IPS-18a (cell line): ENCODE data around the gene IP6K1.

ENCODE experiments used
- H3K27ac ChIP-seq: one replicate; pipeline ENCODE4 v1.5.1; 2013; ENCODE audit warnings: low read length
- H3K27me3 ChIP-seq: one replicate; pipeline ENCODE4 v1.6.1; 2013; ENCODE audit warnings: mild to moderate bottlenecking, low read length; ENCODE audit not compliant: control insufficient read depth, insufficient read depth
- H3K36me3 ChIP-seq: one replicate; pipeline ENCODE4 v1.6.1; 2013; ENCODE audit warnings: low read depth, low read length; ENCODE audit not compliant: control insufficient read depth
- H3K4me1 ChIP-seq: one replicate; pipeline ENCODE4 v1.6.1; 2013; ENCODE audit warnings: low read depth, low read length; ENCODE audit not compliant: control insufficient read depth
- H3K4me3 ChIP-seq: one replicate; pipeline ENCODE4 v1.5.1; 2013; ENCODE audit warnings: low read length
- H3K9ac ChIP-seq: one replicate; pipeline ENCODE4 v1.6.1; 2013; ENCODE audit warnings: mild to moderate bottlenecking, low read length, moderate library complexity
- H3K9me3 ChIP-seq: one replicate; pipeline ENCODE4 v1.6.1; 2013; ENCODE audit warnings: low read depth, low read length; ENCODE audit not compliant: control insufficient read depth

Gene IP6K1

DNA sequence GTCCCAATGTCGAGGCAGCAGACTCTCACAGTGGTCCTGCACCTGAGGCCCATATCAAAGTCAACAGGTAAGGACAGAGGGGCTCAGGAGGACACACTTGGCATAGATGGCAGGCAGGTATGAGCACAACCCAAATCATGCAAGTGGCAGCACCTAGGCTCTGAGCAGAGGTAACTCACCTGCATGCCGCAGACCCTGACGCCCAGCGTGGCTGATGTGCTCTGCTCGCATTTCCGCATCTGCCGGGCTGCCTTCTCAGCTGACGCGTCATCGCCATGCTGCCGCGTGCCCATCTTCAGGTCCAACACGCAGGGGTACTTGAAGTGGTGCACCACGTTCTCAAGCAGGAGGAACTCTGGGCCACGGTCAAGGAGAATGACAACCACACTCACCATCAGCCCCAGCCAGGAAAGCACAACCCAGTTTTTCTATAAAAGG lies 58.4 kb downstream of the IP6K1 start:
- peaks cover 1% of the 10 kb centered on the region for H3K4me1 ChIP-seq
- H3K9ac ChIP-seq = no peak overlapping the region
- no peaks in the 10 kb centered on the region for H3K9me3 ChIP-seq
- no peak overlapping the region for H3K27ac ChIP-seq
- H3K36me3 ChIP-seq = peaks cover 27% of the 10 kb centered on the region
- H3K4me3 ChIP-seq = no peak overlapping the region
- H3K27me3 ChIP-seq = no peaks in the 10 kb centered on the region

DNA sequence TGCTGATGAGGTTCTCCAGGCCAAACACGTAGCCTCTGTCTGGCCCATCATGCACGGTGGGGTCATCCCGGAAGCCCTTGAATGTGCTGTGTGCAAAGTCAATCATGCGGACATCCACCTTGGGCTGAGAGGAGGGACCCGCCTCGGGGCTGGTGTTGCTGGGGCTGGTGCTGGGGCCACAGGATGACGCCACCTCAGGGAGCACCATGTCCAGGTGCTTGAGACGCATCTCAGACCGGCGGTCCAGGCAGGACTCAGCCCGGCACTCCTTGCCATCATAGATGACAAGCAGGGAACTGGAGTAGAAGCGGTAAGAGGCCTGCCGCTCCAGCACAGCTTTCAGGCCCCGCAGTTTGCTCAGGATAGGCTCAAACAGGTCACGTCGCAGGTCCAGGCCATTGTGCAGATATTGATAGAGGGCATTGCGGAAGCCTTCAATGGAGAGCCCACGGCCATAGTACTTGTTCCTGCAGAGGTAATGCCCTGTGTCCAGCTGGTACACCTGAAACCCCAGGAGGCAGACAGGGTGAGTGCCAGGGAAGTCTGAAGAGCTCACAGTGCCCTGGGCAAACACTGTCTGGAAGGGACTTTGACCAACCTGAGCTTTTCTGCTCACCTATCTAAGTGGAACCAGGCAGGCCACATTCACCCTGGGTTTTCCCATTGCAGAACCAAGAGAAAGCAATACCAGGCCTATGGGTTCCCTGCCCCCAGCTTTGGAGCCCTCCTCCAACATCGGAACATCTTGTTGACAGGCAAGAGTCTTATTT lies 59.0 kb downstream of the IP6K1 start:
- Histone ChIP-seq H3K36me3 (peaks cover 21% of the 10 kb centered on the region), H3K9ac (no peak overlapping the region)

DNA sequence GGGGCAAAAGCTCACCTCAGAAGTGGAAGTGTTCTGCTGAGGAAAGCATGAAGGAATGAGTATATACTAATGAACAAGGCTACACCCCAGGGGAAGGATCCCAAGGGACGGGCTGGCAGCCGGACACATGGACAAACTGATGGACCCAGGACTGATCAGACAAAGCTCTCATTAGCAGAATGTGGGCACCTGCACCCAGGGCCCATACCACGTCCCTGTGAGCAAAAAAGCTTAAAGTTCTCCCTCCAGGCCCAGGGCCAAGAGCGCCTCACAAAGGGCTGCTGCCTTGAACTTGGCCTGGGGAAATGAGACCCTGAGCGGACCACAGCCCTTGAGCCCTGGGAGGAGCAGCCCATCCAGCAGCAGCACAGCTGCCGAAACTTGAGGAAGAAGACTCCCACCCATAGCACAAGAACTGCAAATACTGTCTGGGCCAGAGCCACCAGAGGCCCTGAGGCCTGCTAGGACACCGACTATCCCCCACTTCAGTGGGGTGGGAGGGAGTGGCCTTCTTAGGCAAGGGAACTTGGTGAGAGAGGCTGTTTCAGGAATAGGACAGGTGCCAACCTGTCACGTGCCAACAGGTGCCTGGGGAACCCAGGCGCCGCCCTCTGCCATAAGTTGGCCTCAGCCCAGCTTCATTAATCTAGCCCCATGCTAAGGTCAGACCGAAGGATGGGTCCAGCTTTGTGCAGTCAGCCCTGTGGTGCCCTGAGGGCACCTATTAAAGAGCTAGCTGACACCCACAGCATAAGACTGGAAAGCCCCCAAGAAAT lies 60.2 kb downstream of the IP6K1 start:
- peaks cover 4% of the 10 kb centered on the region for H3K4me1 ChIP-seq
- H3K27me3 ChIP-seq = no peaks in the 10 kb centered on the region
- no peak overlapping the region for H3K27ac ChIP-seq
- no peak overlapping the region for H3K4me3 ChIP-seq
- no peaks in the 10 kb centered on the region for H3K9me3 ChIP-seq
- H3K9ac ChIP-seq = no peak overlapping the region
- H3K36me3 ChIP-seq = peaks cover 22% of the 10 kb centered on the region

More for the DNA sequence above, 59.0 kb downstream of the IP6K1 start:
- Histone ChIP-seq H3K27ac (no peak overlapping the region), H3K4me1 (peaks cover 4% of the 10 kb centered on the region), H3K9me3 (no peaks in the 10 kb centered on the region), H3K4me3 (no peak overlapping the region), H3K27me3 (no peaks in the 10 kb centered on the region)

DNA sequence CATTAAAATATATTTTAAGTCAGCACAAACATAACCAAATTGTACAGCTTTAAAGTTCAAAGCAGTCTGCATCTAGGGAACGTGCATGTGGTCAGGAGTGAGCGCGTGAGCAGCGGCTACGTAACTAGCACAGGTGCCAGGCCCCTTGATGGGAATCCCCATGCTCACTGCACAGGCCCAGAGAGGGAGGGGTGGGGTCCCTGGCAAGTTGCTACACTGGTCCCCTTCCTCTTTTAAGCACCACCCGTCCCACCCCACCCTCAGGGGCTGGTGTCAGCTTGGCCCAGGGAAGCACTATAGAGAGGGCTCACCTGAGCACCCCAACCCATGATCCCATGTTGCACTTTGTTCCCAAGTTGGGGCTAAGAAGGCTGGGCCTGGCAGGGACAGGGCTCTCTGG lies 61.8 kb downstream of the IP6K1 start:
- no peaks in the 10 kb centered on the region for H3K9me3 ChIP-seq
- peaks cover 26% of the 10 kb centered on the region for H3K36me3 ChIP-seq
- peak overlapping the region; percentile 86 for H3K9ac ChIP-seq
- H3K27ac ChIP-seq = peak overlapping the region; percentile 59
- peaks cover 4% of the 10 kb centered on the region for H3K4me1 ChIP-seq
- H3K27me3 ChIP-seq = no peaks in the 10 kb centered on the region
- H3K4me3 ChIP-seq = peak overlapping the region; percentile 97

DNA sequence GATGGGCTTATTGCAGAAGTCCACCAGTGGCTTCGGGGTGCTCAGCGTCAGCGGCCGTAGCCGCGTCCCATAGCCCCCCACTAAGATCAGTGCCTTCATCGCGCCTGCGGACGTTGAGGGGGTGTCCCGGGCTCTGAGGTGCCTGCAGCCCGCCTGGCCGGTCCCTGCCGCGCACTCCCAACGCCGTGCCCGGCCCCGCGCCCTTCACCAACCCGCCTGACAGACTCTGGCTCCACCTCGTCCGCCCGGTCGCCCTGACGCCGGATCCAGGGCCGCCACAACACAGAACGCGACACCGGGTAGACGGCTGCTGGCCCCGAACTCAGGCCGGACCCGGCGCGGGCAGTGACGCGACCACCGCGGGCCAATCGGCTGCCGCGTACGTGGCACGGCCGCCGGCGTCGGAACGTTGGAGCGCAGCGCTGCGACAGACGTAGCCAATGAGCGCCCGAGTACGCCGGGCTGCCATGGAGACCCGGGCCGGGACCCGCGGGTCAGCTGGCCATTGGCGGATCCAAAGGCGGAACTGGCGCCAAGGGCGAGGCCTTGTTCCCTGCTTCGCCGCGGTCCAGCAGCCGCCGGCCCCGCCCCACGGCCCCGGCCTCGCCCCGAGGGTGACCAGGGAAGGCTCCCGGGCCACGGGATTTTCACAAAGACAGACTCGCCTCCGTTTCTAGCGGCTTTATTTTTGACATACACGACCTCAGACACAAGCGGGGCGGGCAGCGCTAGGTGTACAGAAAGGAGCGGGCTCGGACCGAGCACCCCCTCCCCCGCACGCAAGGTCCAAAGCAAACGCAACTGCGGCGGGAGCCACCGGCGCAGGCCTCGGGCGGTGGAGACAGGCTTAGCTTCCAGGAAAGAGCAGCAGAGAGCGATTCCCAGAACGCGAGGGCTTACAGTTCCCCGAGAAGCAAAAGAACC lies 62.5 kb downstream of the IP6K1 start, which contains the start of gene GMPPB:
Gene GMPPB, minus strand, starts transcription at position 324 of the 924 bp plus-strand sequence. Its CDS starts 225 bp downstream, at position 99.
- H3K36me3 ChIP-seq = peaks cover 26% of the 10 kb centered on the region
- peak within 1 kb of the TSS; percentile 86 for H3K9ac ChIP-seq
- H3K4me3 ChIP-seq = peak within 1 kb of the TSS; percentile 97
- H3K4me1 ChIP-seq = peaks cover 6% of the 10 kb centered on the region
- no peaks in the 10 kb centered on the region for H3K9me3 ChIP-seq
- peak within 1 kb of the TSS; percentile 59 for H3K27ac ChIP-seq
- H3K27me3 ChIP-seq = no peaks in the 10 kb centered on the region

DNA sequence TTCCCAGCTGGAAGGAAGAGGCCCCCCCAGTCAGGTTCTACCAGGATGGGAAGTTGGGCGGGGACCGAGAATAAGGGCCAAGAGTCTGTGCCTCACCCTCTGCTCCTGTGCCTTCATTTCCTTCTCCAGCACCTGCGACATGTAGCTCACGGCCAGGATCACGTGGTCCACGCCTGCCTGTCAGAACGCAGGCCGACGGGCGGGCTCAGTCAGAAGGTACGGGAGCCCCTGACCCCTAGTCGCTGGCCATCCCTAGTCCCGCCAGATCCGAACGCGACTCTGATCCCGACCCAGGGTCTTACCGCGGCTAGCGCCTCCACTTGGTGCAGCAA lies 63.1 kb downstream of the IP6K1 start:
- Histone ChIP-seq H3K4me3 (peak overlapping the region; percentile 97), H3K4me1 (peaks cover 8% of the 10 kb centered on the region), H3K36me3 (peaks cover 26% of the 10 kb centered on the region), H3K9ac (peak overlapping the region; percentile 84), H3K27ac (no peak overlapping the region), H3K9me3 (no peaks in the 10 kb centered on the region), H3K27me3 (no peaks in the 10 kb centered on the region)

DNA sequence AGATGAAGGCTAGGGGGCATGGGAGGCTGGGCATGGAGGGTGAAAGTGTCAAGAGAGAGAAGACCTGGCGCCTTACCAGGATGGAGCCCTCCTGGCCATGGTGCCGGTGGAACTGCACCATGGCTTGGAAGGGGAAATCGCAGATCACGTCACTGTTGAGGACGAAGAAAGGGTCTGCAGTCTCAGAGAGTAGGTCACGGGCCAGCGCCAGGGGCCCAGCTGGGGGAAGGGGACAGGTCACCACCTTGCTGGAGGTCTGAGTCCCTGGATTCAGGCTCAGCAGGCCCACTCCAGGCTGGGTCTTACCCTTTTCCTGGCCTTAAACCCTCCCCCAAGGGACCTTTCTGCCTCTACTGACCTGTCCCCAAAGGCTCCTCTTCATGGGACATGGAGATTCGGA lies 63.4 kb downstream of the IP6K1 start:
- Histone ChIP-seq H3K9me3 (no peaks in the 10 kb centered on the region), H3K4me1 (peaks cover 8% of the 10 kb centered on the region), H3K9ac (peak overlapping the region; percentile 84), H3K27ac (no peak overlapping the region), H3K36me3 (peaks cover 23% of the 10 kb centered on the region), H3K4me3 (peak overlapping the region; percentile 97), H3K27me3 (no peaks in the 10 kb centered on the region)

DNA sequence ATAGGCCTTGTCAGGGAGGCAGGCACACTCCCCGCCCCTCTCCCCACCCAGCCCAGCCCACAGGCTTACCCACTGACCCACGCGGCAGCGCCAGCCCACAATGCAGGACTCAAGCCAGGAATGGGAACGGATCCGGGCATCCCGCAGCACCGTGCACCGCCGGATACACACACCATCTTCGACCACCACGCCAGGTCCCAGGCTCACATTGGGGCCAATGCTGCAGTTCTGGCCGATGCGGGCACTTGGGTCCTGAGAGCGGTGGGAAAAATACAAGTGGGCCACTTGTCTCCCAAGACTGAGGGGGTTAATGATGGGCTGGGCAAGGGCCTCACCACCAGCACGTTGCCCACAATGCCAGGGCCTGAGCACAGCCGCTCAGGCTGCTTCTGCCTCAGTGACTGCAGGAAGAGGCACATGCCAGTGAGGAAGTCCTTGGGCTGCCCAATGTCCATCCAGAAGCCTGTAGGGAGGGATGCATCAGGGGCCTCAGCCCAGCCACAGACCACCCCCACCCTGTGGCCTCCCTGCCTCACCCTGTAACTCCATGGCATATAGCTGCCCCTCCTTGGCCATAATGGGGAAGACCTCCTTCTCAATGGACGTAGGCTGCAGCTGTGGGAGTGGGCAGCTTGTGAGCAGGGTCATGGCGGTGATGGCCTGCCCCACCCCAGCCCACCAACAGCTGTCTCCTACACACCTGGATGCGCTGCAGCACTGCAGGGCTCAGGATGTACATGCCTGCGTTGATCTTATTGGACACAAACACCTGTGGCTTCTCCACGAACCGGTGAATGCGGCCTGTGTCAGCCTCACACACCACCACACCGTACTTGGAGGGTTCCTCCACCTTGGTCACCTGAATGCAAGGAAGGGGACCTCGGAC lies 64.2 kb downstream of the IP6K1 start:
- Histone ChIP-seq H3K36me3 (peaks cover 15% of the 10 kb centered on the region), H3K9ac (no peak overlapping the region), H3K27ac (no peak overlapping the region), H3K4me1 (peaks cover 8% of the 10 kb centered on the region), H3K4me3 (peak overlapping the region; percentile 97), H3K27me3 (no peaks in the 10 kb centered on the region), H3K9me3 (no peaks in the 10 kb centered on the region)

DNA sequence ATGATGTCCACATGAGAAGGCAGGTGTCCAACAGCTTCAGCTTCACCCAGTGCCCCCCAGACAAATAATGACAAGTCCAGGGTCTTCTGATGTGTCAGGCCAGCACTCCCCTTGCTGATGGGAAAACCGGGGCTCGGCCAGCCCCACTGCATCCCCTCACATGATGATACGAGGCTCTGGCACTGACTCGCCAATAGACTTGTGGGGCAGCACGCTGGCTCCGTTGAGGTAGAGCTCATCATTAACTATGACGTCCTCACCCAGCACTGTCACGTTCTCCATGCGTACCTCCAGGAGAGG lies 64.8 kb downstream of the IP6K1 start:
- H3K9me3 ChIP-seq = no peaks in the 10 kb centered on the region
- H3K27ac ChIP-seq = no peak overlapping the region
- peaks cover 8% of the 10 kb centered on the region for H3K4me1 ChIP-seq
- no peak overlapping the region for H3K4me3 ChIP-seq
- H3K36me3 ChIP-seq = peaks cover 10% of the 10 kb centered on the region
- no peaks in the 10 kb centered on the region for H3K27me3 ChIP-seq
- no peak overlapping the region for H3K9ac ChIP-seq

DNA sequence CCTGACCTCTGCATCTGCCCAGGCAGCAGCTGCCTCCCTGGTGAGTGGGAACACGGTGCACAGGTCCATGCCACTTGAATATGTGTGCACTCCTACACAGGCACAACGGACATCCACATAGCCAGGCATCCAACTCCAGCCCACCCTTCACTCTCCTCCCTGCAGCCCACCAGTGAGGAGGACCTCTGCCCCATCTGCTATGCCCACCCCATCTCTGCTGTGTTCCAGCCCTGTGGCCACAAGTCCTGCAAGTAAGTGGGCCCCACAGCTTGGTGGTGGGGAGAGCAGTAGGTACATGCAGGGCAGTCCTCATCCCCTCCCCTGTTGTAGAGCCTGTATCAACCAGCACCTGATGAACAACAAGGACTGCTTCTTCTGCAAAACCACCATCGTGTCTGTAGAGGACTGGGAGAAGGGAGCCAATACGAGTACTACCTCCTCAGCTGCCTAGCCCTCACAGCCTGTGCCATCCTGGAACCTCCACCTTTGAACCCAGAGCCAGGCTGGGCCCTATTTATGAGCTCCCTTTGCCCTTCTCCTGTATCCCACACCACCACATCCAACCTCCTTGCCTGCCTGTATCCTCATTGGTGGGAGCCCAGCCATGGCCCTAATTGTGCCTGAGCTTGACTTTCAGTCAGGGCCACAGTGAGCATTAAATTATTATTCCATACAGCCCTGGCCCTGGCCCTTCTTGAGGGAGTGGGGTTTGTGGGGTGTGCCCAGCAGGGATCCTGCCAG lies 65.3 kb downstream of the IP6K1 start:
- Histone ChIP-seq H3K4me3 (no peak overlapping the region), H3K36me3 (peaks cover 10% of the 10 kb centered on the region), H3K9me3 (no peaks in the 10 kb centered on the region), H3K27ac (no peak overlapping the region), H3K27me3 (no peaks in the 10 kb centered on the region), H3K9ac (no peak overlapping the region), H3K4me1 (peaks cover 8% of the 10 kb centered on the region)
